ENCODE results near the gene IL12B.

- TF ChIP-seq EZH2 (IDR thresholded peaks at IDR 0.05; ENCODE audit: insufficient read depth, poor library complexity, severe bottlenecking) (no peak), EZH2phosphoT487 (IDR thresholded peaks at IDR 0.05; ENCODE audit: insufficient read depth, low read depth) (no peak)
Observed at GRCh38 chr5:159317849-159318248, 12.4 kb downstream of the IL12B start.
